Muscle of leg (tissue), 11 donors: ENCODE measurements around the gene STARD13. TPM values are rescaled to one million over a fixed set of nuclear protein-coding genes. Genes with fewer than 3 reads are reported as not detected.

Source experiments
- DNase-seq: peaks from one replicate; pipeline ENCODE4 v3.0.0; 2013
- H3K27ac ChIP-seq: one replicate; pipeline ENCODE4 v1.5.1; 2013; ENCODE audit warnings: mild to moderate bottlenecking, low read length, control low read depth
- H3K27me3 ChIP-seq: one replicate; pipeline ENCODE4 v1.6.1; 2013; ENCODE audit warnings: low read length; ENCODE audit not compliant: control insufficient read depth, insufficient read depth
- H3K36me3 ChIP-seq: one replicate; pipeline ENCODE4 v1.6.1; 2013; ENCODE audit warnings: low read length; ENCODE audit not compliant: control insufficient read depth, insufficient read depth
- H3K4me1 ChIP-seq: one replicate; pipeline ENCODE4 v1.6.1; 2013; ENCODE audit warnings: low read length; ENCODE audit not compliant: control insufficient read depth, insufficient read depth
- H3K4me3 ChIP-seq: one replicate; pipeline ENCODE4 v1.5.1; 2013; ENCODE audit warnings: low read length, control low read depth
- H3K9me3 ChIP-seq: replicated peaks from 2 replicates; pipeline ENCODE4 v1.6.1; 2013; ENCODE audit warnings: low read depth, low read length; ENCODE audit not compliant: control insufficient read depth
- WGBS: methylation state at CpG from one replicate; pipeline ENCODE4 v1.1.5; 2013; ENCODE audit warnings: missing lambda C conversion rate; ENCODE audit not compliant: insufficient coverage; 5-methylcytosine and 5-hydroxymethylcytosine counted together
- polyA plus RNA-seq, 8 donors: library from polyadenylated mRNA; unstranded; fragments of 120-200 nt; gene quantifications; one replicate each; pipeline versions ENCODE4 v1.2.1 to v1.2.3, GENCODE V29; 2013; ENCODE audit warnings: inconsistent platforms in 1 of 8, low replicate concordance in 1 of 8; ENCODE audit not compliant: insufficient read length in 8 of 8, insufficient read depth in 1 of 8
- total RNA-seq: library from RNA; stranded (reverse); fragments of 120-200 nt; gene quantifications from one replicate; pipeline ENCODE4 v1.2.4, GENCODE V29; 2013

Gene STARD13
- total and polyA plus RNA-seq, 9 donors: 15.7 to 28.1 (median 21.8) TPM

- WGBS: no CpG with 5 or more reads among the region's 1 CpG
- Histone ChIP-seq H3K27ac (no peak overlapping the region), H3K4me1 (peaks cover 2% of the 10 kb centered on the region), H3K4me3 (no peak overlapping the region), H3K36me3 (no peaks in the 10 kb centered on the region), H3K9me3 (no peaks in the 10 kb centered on the region), H3K27me3 (no peaks in the 10 kb centered on the region)
- DNase-seq: no peak
Observed at GRCh38 chr13:33278913-33279312, 6.6 kb downstream of the STARD13 start.

DNA sequence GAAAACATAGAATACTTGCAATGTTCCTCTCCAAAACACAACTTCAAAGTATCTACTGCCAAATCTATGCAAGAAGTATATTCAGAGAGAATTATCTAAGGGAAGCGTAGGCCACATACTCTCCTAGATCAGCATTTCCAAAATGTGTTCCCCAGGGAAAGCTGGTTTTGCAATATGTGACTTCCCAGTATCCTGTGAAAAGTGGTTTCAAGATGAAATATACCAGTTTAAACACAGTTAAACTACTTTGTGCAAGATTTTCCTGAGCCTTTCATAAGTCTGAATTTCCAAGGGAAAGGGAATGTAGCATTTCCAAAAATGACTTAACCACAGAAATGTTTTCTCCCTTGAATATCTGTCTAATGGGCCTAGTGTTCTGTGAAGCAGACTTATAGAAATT is 7.6 kb downstream of the STARD13 start:
- WGBS: no CpG with 5 or more reads among the region's 1 CpG
- H3K4me1 ChIP-seq: peaks cover 2% of the 10 kb centered on the region
- H3K4me3 ChIP-seq: no peak overlapping the region
- no peaks in the 10 kb centered on the region for H3K9me3 ChIP-seq
- DNase-seq: peak; percentile 69
- peak overlapping the region; percentile 51 for H3K27ac ChIP-seq
- no peaks in the 10 kb centered on the region for H3K27me3 ChIP-seq
- H3K36me3 ChIP-seq: no peaks in the 10 kb centered on the region

- peak overlapping the region; percentile 51 for H3K27ac ChIP-seq
- no peaks in the 10 kb centered on the region for H3K9me3 ChIP-seq
- H3K4me1 ChIP-seq: peaks cover 2% of the 10 kb centered on the region
- WGBS: 100% methylated on average over 1 of the region's 4 CpGs
- no peaks in the 10 kb centered on the region for H3K36me3 ChIP-seq
- no peaks in the 10 kb centered on the region for H3K27me3 ChIP-seq
- DNase-seq: no peak
- H3K4me3 ChIP-seq: no peak overlapping the region
Observed at GRCh38 chr13:33277037-33277740, 8.4 kb downstream of the STARD13 start.

DNA sequence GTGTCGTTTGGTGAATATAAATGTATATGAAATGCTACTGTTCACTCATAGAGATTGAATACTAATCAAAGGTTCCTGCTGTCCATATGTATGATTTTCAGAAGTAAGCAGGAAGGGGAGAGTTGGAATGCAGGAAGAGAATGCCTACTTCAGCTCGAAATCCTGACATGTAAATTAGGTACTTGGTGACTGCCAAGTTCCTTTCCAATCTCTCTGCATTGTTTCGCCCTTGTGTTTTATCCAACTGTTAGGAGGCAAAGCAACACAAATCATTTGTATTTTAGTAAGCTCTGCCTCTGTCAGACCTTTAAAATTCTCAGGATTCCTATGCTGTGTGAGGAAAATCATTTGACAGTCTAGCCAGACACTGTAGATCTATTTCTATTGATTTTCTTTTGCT is 9.0 kb downstream of the STARD13 start:
- Histone ChIP-seq H3K36me3 (no peaks in the 10 kb centered on the region), H3K27me3 (no peaks in the 10 kb centered on the region), H3K27ac (peak overlapping the region; percentile 17), H3K4me3 (no peak overlapping the region), H3K9me3 (no peaks in the 10 kb centered on the region), H3K4me1 (peaks cover 2% of the 10 kb centered on the region)
- WGBS: no CpG with 5 or more reads among the region's 3 CpGs
- DNase-seq: no peak

DNA sequence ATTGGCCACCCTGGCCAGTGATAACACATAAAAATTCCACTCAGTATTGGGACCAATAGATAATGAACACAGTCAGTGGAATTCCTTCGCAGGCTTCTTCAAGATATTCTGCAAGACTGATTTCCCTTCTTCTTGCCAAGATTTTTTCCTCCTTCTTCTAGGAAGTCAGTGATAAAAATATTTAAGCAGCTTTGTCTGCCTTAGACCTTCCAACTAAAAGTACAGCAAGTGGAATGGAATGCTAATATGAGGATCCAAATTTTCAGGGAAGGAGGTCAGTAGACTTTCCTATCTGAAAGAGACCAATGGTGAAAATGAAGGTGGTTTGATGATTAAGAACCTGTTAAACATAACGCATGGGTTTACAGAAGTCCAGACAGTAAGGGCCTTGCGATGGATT is 9.6 kb downstream of the STARD13 start:
- Histone ChIP-seq H3K36me3 (peaks cover 2% of the 10 kb centered on the region), H3K27ac (no peak overlapping the region), H3K4me1 (peaks cover 8% of the 10 kb centered on the region), H3K27me3 (no peaks in the 10 kb centered on the region), H3K4me3 (no peak overlapping the region), H3K9me3 (no peaks in the 10 kb centered on the region)
- WGBS: 100% methylated on average over 1 of the region's 3 CpGs
- peak; percentile 65 for DNase-seq

DNA sequence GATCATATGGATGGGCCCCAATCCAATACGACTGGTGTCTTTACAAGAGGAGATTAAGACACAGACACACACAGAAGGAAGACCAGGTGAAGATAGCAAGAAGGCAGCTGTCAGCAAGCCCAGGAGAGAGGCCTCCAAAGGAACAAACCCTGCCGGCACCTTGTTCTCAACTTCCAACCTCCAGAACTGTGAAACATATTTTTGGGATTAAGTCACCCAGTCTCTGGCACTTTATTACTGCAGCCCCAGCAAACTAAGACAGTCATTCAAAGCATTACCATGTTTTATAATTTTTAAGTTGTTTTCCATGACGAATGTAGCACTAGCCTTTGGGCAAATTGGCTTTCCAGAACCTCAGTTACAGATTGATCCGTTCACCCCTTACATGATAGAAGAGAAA is 11.3 kb downstream of the STARD13 start:
- H3K27me3 ChIP-seq: no peaks in the 10 kb centered on the region
- H3K27ac ChIP-seq: no peak overlapping the region
- no peaks in the 10 kb centered on the region for H3K9me3 ChIP-seq
- H3K4me1 ChIP-seq: peaks cover 5% of the 10 kb centered on the region
- H3K36me3 ChIP-seq: peaks cover 5% of the 10 kb centered on the region
- WGBS: 60% methylated on average over 1 of the region's 4 CpGs
- DNase-seq: no peak
- no peak overlapping the region for H3K4me3 ChIP-seq

- 17% methylated on average over 1 of the region's 7 CpGs for WGBS
- Histone ChIP-seq H3K4me1 (peaks cover 5% of the 10 kb centered on the region), H3K27me3 (no peaks in the 10 kb centered on the region), H3K9me3 (no peaks in the 10 kb centered on the region), H3K4me3 (no peak overlapping the region), H3K36me3 (peaks cover 5% of the 10 kb centered on the region), H3K27ac (no peak overlapping the region)
- no peak for DNase-seq
Observed at GRCh38 chr13:33272531-33273124, 12.9 kb downstream of the STARD13 start.

- DNase-seq: no peak
- Histone ChIP-seq H3K9me3 (no peaks in the 10 kb centered on the region), H3K27me3 (no peaks in the 10 kb centered on the region), H3K27ac (no peak overlapping the region), H3K4me3 (no peak overlapping the region), H3K36me3 (peaks cover 5% of the 10 kb centered on the region), H3K4me1 (peaks cover 5% of the 10 kb centered on the region)
- WGBS: no CpG with 5 or more reads among the region's 4 CpGs
Observed at GRCh38 chr13:33271759-33272158, 13.8 kb downstream of the STARD13 start.

DNA sequence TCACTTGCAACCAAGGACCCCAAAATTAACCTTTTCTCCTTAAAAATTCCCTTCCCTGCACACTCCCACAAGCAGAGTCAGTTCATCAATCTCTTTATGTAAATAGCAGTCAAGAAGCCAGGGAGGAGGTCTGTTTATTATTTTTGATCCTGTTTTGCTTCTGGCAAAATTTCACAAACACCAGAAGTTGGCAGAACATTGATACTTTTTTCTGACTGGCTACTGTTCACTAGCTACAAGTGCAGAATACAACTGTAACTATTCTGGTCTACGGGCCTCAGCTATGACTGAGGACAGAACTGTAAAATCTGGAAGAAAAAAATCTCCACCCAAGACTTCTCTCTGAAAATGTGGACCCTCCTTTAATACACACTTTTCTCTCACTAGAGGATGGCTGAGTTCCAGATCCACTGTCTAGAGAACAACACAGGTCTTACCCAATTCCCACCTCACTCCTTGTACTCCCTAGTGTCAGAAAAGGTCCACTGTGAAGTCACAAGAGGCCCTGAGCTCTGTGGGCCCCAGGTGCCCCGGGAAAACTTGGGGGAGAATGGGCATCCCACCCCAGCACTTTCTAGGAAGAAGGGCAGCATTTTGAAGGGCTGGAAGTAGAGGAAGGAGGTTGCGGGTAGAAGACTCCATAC is 14.5 kb downstream of the STARD13 start:
- DNase-seq: no peak
- H3K9me3 ChIP-seq: no peaks in the 10 kb centered on the region
- no peak overlapping the region for H3K4me3 ChIP-seq
- peaks cover 5% of the 10 kb centered on the region for H3K36me3 ChIP-seq
- H3K4me1 ChIP-seq: peaks cover 5% of the 10 kb centered on the region
- no peak overlapping the region for H3K27ac ChIP-seq
- H3K27me3 ChIP-seq: no peaks in the 10 kb centered on the region
- 100% methylated on average over 1 of the region's 3 CpGs for WGBS

- Histone ChIP-seq H3K36me3 (peaks cover 2% of the 10 kb centered on the region), H3K27ac (no peak overlapping the region), H3K27me3 (no peaks in the 10 kb centered on the region), H3K4me3 (no peak overlapping the region), H3K9me3 (no peaks in the 10 kb centered on the region), H3K4me1 (peaks cover 27% of the 10 kb centered on the region)
- WGBS: no CpG with 5 or more reads among the region's 2 CpGs
- no peak for DNase-seq
Observed at GRCh38 chr13:33265607-33266006, 19.9 kb downstream of the STARD13 start.
